Activated CD4-positive, alpha-beta T cell treated with anti-CD3 and anti-CD28 coated beads, Interleukin-2, amount 10 ng/mL, durations not matched to agents 24 days and 14 days (primary cell): Measurements from ENCODE around the gene HECTD1. TPM values are rescaled to one million over a fixed set of nuclear protein-coding genes. Genes with fewer than 3 reads are reported as not detected.
"Not testable (repeated sequence)": the region's sequence is repeated elsewhere in the genome, so short reads cannot be mapped to it uniquely, and the experiment has no call there.

Experiments used
- DNase-seq: peaks from one replicate; pipeline ENCODE4 v3.0.0; 2022
- H3K27ac Mint-ChIP-seq: one replicate; pipeline ENCODE4 v1.8.0; 2022; ENCODE audit warnings: mild to moderate bottlenecking, mixed read lengths
- H3K27me3 Mint-ChIP-seq: one replicate; pipeline ENCODE4 v1.8.0; 2022; ENCODE audit warnings: mixed read lengths
- H3K36me3 Mint-ChIP-seq: one replicate; pipeline ENCODE4 v1.8.0; 2022; ENCODE audit warnings: low read depth, mild to moderate bottlenecking, mixed read lengths
- H3K4me1 Mint-ChIP-seq: one replicate; pipeline ENCODE4 v1.8.0; 2021; ENCODE audit warnings: mixed read lengths
- H3K4me3 Mint-ChIP-seq: one replicate; pipeline ENCODE4 v1.8.0; 2022; ENCODE audit warnings: mild to moderate bottlenecking, moderate library complexity, mixed read lengths
- H3K9me3 Mint-ChIP-seq: one replicate; pipeline ENCODE4 v1.8.0; 2021; ENCODE audit warnings: mixed read lengths
- intact Hi-C: fragments of 100-400 bp; cut with micrococcal nuclease; formaldehyde crosslinking; loops from one replicate; pipeline ENCODE4 v1.15.1; 2023
- total RNA-seq: library from RNA; stranded (reverse); gene quantifications from 2 replicates; pipeline ENCODE4 v1.2.3, GENCODE V29; 2022

The HECTD1 gene
- total RNA-seq, 1 donor from 2014 or later = 116 TPM

DNA sequence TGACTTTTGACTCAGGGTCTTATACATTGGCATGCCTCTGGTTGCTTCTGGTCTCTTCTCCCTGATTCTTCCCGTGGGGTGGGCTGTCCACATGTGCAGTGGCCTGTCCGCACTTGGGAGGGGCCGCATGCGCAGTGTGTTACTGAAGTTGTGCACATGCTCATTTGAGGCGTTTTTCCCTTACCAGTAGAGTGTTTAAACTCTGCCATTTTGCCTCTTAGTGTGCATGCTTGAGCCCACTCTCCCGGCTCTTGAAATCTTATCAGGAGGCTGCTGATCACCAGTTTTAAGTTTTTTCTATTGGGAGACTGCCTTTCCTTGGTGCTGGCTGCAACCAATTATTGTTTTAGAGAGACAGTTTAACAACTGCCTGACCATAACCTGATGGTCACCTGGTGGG is 32.1 kb upstream of the HECTD1 start:
- intact Hi-C loops = no loop called here
- no peaks in the 10 kb centered on the region for H3K9me3 Mint-ChIP-seq
- no peak for DNase-seq

GRCh38 chr14:31235462-31235861 is 27.9 kb upstream of the HECTD1 start:
- Mint-ChIP-seq H3K4me3 (no peak overlapping the region), H3K27me3 (peaks cover 2% of the 10 kb centered on the region), H3K9me3 (no peaks in the 10 kb centered on the region), H3K4me1 (peaks cover 2% of the 10 kb centered on the region), H3K27ac (no peak overlapping the region), H3K36me3 (no peaks in the 10 kb centered on the region)
- intact Hi-C loops = no loop called here
- no peak for DNase-seq

More for the DNA sequence above, 32.1 kb upstream of the HECTD1 start:
- H3K36me3 Mint-ChIP-seq = no peaks in the 10 kb centered on the region
- no peak overlapping the region for H3K27ac Mint-ChIP-seq
- peaks cover 17% of the 10 kb centered on the region for H3K4me1 Mint-ChIP-seq
- no peak overlapping the region for H3K4me3 Mint-ChIP-seq
- no peaks in the 10 kb centered on the region for H3K27me3 Mint-ChIP-seq

DNA sequence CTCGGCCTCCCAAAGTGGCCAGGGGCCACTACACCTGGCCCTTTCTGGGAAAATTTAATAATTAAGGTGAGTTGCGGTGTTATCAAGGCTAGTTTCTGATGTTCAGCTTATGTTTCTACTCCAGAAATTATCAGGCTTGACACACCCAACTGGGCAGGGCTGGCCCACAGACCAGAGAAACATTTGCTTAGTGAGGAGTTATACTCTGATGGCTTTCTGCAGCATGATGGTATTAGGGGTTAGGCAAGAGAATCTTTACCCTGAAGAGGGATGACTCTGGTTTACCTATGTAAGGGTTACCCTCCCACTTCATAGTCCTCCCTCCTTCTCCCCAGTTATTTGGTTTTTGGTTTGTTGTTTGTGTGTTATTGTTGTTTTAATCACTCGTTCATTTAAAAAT is 24.5 kb upstream of the HECTD1 start:
- peaks cover 9% of the 10 kb centered on the region for H3K27me3 Mint-ChIP-seq
- no peaks in the 10 kb centered on the region for H3K4me1 Mint-ChIP-seq
- H3K36me3 Mint-ChIP-seq = no peaks in the 10 kb centered on the region
- DNase-seq = no peak
- no peak overlapping the region for H3K27ac Mint-ChIP-seq
- H3K9me3 Mint-ChIP-seq = no peaks in the 10 kb centered on the region
- intact Hi-C loops = no loop called here
- H3K4me3 Mint-ChIP-seq = no peak overlapping the region

DNA sequence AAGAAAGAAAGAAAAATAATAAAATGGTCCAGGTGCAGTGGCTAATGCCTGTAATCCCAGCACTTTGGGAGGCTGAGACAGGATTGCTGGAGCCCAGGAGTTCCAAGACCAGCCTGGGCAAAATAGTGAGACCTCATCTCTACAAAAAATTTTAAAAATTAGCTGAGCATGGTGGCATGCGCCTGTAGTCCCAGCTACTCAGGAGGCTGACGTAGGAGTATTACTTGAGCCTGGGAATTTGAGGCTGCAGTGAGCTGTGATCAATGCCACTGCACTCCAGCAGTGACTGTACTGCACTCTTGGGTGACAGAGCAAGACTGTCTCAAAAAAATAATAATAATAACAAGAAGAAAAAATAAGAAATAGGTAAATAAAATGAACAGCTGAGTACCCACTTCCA is 23.7 kb upstream of the HECTD1 start:
- H3K27ac Mint-ChIP-seq, H3K9me3 Mint-ChIP-seq, intact Hi-C loops, H3K4me3 Mint-ChIP-seq, DNase-seq, H3K36me3 Mint-ChIP-seq, H3K27me3 Mint-ChIP-seq, H3K4me1 Mint-ChIP-seq: not testable (repeated sequence)

- no peak overlapping the region for H3K4me3 Mint-ChIP-seq
- no peaks in the 10 kb centered on the region for H3K36me3 Mint-ChIP-seq
- no peaks in the 10 kb centered on the region for H3K4me1 Mint-ChIP-seq
- DNase-seq = no peak
- intact Hi-C loops = no loop called here
- H3K27ac Mint-ChIP-seq = no peak overlapping the region
- peaks cover 9% of the 10 kb centered on the region for H3K27me3 Mint-ChIP-seq
- no peaks in the 10 kb centered on the region for H3K9me3 Mint-ChIP-seq
These were observed 23.0 kb upstream of the HECTD1 start for GRCh38 chr14:31230573-31230958.

DNA sequence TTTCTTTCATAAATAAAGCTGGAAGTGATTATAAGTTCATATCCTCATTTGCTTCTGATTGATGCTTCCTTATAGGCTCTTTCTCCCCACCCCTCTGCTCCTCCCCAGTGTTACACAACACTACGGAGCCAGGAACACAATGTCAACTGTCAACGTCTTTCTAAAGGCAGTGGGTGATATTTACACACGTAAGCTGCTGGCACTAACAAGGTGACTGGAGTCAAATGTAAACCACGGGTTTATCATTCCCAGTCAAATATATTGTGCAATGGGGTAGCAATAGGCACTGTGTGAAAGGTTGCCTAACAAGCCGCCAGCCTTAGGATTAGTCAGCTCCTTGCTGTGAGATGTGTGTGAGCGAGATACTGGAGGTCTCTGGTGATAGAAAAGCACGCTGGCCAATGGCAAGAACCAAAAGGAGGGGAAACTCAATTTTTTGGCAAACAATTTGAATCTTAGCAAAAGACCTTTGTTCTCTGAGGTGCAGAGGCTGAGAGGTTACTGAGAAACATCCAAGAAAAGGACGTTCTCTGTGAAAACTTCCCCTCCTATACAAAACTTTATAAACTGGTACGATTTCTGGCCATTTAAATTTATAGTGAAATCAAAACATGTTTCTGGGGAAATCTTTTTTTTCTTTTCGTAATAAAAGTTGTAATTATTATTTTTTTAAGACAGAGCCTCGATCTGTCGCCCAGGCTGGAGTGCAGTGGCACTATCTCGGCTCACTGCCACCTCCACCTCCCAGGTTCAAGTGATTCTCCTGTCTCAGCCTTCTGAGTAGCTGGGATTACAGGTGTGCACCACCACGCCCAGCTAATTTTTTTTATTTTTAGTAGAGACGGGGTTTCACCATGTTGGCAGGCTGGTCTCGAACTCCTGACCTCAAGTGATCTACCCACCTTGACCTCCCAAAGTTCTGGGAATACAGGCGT is 22.3 kb upstream of the HECTD1 start:
- H3K27me3 Mint-ChIP-seq = peaks cover 9% of the 10 kb centered on the region
- H3K36me3 Mint-ChIP-seq = no peaks in the 10 kb centered on the region
- no peak overlapping the region for H3K4me3 Mint-ChIP-seq
- no peak for DNase-seq
- intact Hi-C loops = no loop called here
- H3K9me3 Mint-ChIP-seq = no peaks in the 10 kb centered on the region
- H3K4me1 Mint-ChIP-seq = no peaks in the 10 kb centered on the region
- H3K27ac Mint-ChIP-seq = no peak overlapping the region

DNA sequence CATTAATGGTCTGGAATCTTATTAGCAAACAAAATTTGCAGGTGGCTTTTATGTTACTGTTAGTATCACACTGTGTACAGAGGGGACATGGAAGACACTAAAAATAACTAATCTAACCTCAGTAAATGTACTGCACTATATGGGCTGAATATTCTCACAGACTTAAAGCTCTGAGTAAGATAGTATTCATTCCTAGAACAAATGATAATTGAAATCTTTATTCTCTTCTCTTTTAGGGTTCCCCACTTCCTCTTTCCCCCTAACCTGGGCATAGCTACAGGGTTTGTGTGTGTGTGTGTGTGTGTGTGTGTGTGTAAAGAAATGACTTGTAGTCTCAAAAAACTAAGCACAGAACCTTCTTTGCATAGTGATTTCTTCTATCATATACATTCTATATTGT is 21.4 kb upstream of the HECTD1 start:
- no peak for DNase-seq
- intact Hi-C loops = no loop called here
- Mint-ChIP-seq H3K4me1 (no peaks in the 10 kb centered on the region), H3K27ac (no peak overlapping the region), H3K4me3 (no peak overlapping the region), H3K36me3 (no peaks in the 10 kb centered on the region), H3K27me3 (peaks cover 11% of the 10 kb centered on the region), H3K9me3 (no peaks in the 10 kb centered on the region)

DNA sequence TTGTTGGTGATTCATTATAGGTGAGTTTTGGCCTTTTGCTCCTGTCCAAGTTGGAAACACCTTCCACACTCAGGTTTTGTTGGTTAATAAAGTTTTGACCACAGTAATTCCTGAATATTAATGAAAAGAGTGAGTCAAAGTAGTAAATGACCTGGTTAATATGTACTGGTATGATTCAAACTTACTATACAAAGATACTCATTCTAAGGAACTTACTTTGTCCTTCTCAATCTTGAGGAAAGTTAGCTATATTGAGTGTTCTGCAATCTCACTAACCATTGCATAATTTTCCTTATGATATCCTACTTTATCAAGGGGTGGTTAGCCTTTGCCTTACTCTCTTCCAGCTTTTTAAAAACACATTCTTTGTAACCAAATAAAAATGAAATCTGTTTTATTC is 20.9 kb upstream of the HECTD1 start:
- intact Hi-C loops = no loop called here
- Mint-ChIP-seq H3K27me3 (peaks cover 9% of the 10 kb centered on the region), H3K27ac (no peak overlapping the region), H3K4me3 (no peak overlapping the region), H3K4me1 (no peaks in the 10 kb centered on the region), H3K36me3 (no peaks in the 10 kb centered on the region), H3K9me3 (no peaks in the 10 kb centered on the region)
- no peak for DNase-seq

GRCh38 chr14:31224808-31225207 is 17.2 kb upstream of the HECTD1 start:
- Mint-ChIP-seq H3K4me3 (no peak overlapping the region), H3K9me3 (no peaks in the 10 kb centered on the region), H3K27me3 (peaks cover 14% of the 10 kb centered on the region), H3K27ac (no peak overlapping the region), H3K36me3 (no peaks in the 10 kb centered on the region), H3K4me1 (no peaks in the 10 kb centered on the region)
- intact Hi-C loops = no loop called here
- no peak for DNase-seq

GRCh38 chr14:31223331-31223730 is 15.7 kb upstream of the HECTD1 start:
- intact Hi-C loops = no loop called here
- no peaks in the 10 kb centered on the region for H3K36me3 Mint-ChIP-seq
- H3K4me1 Mint-ChIP-seq = no peaks in the 10 kb centered on the region
- no peak overlapping the region for H3K4me3 Mint-ChIP-seq
- no peaks in the 10 kb centered on the region for H3K9me3 Mint-ChIP-seq
- peaks cover 8% of the 10 kb centered on the region for H3K27me3 Mint-ChIP-seq
- DNase-seq = no peak
- no peak overlapping the region for H3K27ac Mint-ChIP-seq

- Mint-ChIP-seq H3K4me3 (no peak overlapping the region), H3K27ac (no peak overlapping the region), H3K4me1 (no peaks in the 10 kb centered on the region), H3K27me3 (peaks cover 8% of the 10 kb centered on the region), H3K36me3 (no peaks in the 10 kb centered on the region), H3K9me3 (no peaks in the 10 kb centered on the region)
- no peak for DNase-seq
- intact Hi-C loops = no loop called here
These were observed 15.2 kb upstream of the HECTD1 start for GRCh38 chr14:31222834-31223233.

- Mint-ChIP-seq H3K4me1 (no peaks in the 10 kb centered on the region), H3K36me3 (no peaks in the 10 kb centered on the region), H3K27me3 (peaks cover 8% of the 10 kb centered on the region), H3K9me3 (no peaks in the 10 kb centered on the region), H3K27ac (no peak overlapping the region), H3K4me3 (no peak overlapping the region)
- no peak for DNase-seq
- intact Hi-C loops = no loop called here
These were observed 13.7 kb upstream of the HECTD1 start for GRCh38 chr14:31221266-31221665.

DNA sequence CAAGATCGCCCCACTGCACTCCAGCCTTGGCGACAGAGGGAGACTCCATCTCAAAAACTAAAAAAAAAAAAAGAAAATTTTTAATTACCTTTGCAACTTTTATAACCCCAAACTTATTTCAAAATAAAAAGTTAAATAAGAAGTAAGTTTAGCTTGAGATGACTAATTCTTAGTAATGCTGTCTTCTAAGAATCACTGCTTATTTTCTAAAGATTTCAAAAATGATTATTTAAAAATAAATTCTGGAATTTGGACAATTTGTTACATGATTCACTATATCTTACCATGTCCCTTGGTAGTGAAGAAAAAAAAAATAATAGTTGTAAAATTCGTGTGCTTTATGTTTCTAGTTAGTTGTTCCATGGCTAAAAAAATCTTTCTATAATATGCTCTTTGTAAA is 11.6 kb upstream of the HECTD1 start:
- Mint-ChIP-seq H3K36me3 (no peaks in the 10 kb centered on the region), H3K27ac (no peak overlapping the region), H3K27me3 (peaks cover 5% of the 10 kb centered on the region), H3K4me3 (no peak overlapping the region), H3K4me1 (no peaks in the 10 kb centered on the region), H3K9me3 (no peaks in the 10 kb centered on the region)
- no peak for DNase-seq
- intact Hi-C loops = no loop called here

DNA sequence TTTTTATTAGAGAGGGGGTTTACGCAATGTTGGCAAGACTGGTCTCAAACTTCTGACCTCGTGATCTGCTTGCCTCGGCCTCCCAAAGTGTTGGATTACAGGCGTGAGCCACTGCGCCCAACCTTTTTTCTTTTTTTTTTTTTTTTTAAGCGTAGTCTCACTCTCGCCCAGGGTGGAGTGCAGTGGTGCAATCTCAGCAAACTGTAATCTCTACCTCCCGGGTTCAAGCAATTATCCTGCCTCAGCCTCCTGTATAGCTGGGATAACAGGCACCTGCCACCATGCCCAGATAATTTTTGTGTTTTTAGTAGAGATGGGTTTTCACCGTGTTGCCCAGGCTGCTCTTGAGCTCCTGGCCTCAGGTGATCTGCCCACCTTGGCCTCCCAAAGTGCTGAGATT is 8.8 kb upstream of the HECTD1 start:
- Mint-ChIP-seq H3K4me3 (no peak overlapping the region), H3K27ac (no peak overlapping the region), H3K4me1 (no peaks in the 10 kb centered on the region), H3K9me3 (no peaks in the 10 kb centered on the region), H3K27me3 (peaks cover 1% of the 10 kb centered on the region), H3K36me3 (no peaks in the 10 kb centered on the region)
- DNase-seq = no peak
- intact Hi-C loops = no loop called here

- Mint-ChIP-seq H3K27me3 (no peaks in the 10 kb centered on the region), H3K9me3 (no peaks in the 10 kb centered on the region), H3K4me1 (peaks cover 14% of the 10 kb centered on the region), H3K4me3 (no peak overlapping the region), H3K27ac (no peak overlapping the region), H3K36me3 (no peaks in the 10 kb centered on the region)
- no peak for DNase-seq
- intact Hi-C loops = no loop called here
These were observed 5.3 kb upstream of the HECTD1 start for GRCh38 chr14:31212893-31213292.
